GM18508 (cell line): ENCODE measurements around the gene TPM2.
A peak's percentile ranks its signal among the peaks of the same experiment; 100 is the strongest.

Experiments
- ATAC-seq: cut with Tn5 transposase; IDR thresholded peaks from one replicate; pipeline ENCODE4 v1.9.1; 2021; ENCODE audit warnings: moderate number of reproducible peaks; ENCODE audit not compliant: insufficient read depth, unreplicated experiment

The TPM2 gene

GRCh38 chr9:35689542-35690293 lies at the start of gene TPM2:
TSS of gene TPM2 (minus strand) at chr9:35689925. CDS start at chr9:35689817, 108 bp downstream.
- no peak for ATAC-seq

- ATAC-seq, result no peak
These were observed 49.2 kb upstream of the TPM2 start for GRCh38 chr9:35738924-35739323.

- no peak for ATAC-seq
These were observed 48.5 kb upstream of the TPM2 start for GRCh38 chr9:35738186-35738585.

- no peak for ATAC-seq
These were observed 47.4 kb upstream of the TPM2 start for GRCh38 chr9:35737143-35737542.

GRCh38 chr9:35736201-35736633 lies 46.5 kb upstream of the TPM2 start:
- ATAC-seq, result no peak

GRCh38 chr9:35734096-35734495 lies 44.4 kb upstream of the TPM2 start:
- ATAC-seq, result no peak

GRCh38 chr9:35732800-35733541 lies 43.2 kb upstream of the TPM2 start:
- no peak for ATAC-seq

GRCh38 chr9:35732185-35732799 lies 42.6 kb upstream of the TPM2 start, which contains the start of the genes CREB3 and TLN1:
TSS of gene CREB3 (plus strand) at chr9:35732666. CDS start at chr9:35732773, 107 bp downstream.
TSS of gene TLN1 (minus strand) at chr9:35732195. CDS start at chr9:35725694, 6,501 bp downstream.
- ATAC-seq, result peak; percentile 65

GRCh38 chr9:35731415-35732184 lies 41.9 kb upstream of the TPM2 start:
- no peak for ATAC-seq

GRCh38 chr9:35730486-35730854 lies 40.7 kb upstream of the TPM2 start:
- ATAC-seq, result no peak

GRCh38 chr9:35729700-35730485 lies 40.2 kb upstream of the TPM2 start:
- no peak for ATAC-seq

GRCh38 chr9:35729101-35729500 lies 39.4 kb upstream of the TPM2 start:
- no peak for ATAC-seq

- no peak for ATAC-seq
These were observed 38.6 kb upstream of the TPM2 start for GRCh38 chr9:35728041-35728971.

- no peak for ATAC-seq
These were observed 37.9 kb upstream of the TPM2 start for GRCh38 chr9:35727676-35728040.

- no peak for ATAC-seq
These were observed 37.2 kb upstream of the TPM2 start for GRCh38 chr9:35726931-35727330.

- no peak for ATAC-seq
These were observed 35.6 kb upstream of the TPM2 start for GRCh38 chr9:35725362-35725761.

GRCh38 chr9:35723908-35724307 lies 34.2 kb upstream of the TPM2 start:
- ATAC-seq, result no peak

GRCh38 chr9:35723426-35723825 lies 33.7 kb upstream of the TPM2 start:
- no peak for ATAC-seq

- ATAC-seq, result no peak
These were observed 29.8 kb upstream of the TPM2 start for GRCh38 chr9:35719546-35719945.
